COLO668 (cell line): ENCODE results near the gene ZFYVE9.

ENCODE experiments used
- DNase-seq: peaks from one replicate; lab custom pipeline; 2025; ENCODE audit not compliant: unreplicated experiment; lab: John Stamatoyannopoulos, UW

Gene ZFYVE9

GRCh38 chr1:52237430-52237829 is 95.5 kb downstream of the ZFYVE9 start:
- DNase-seq: no peak

- no peak for DNase-seq
These were observed 96.6 kb downstream of the ZFYVE9 start for GRCh38 chr1:52238474-52238873.

- no peak for DNase-seq
These were observed 97.2 kb downstream of the ZFYVE9 start for GRCh38 chr1:52238887-52239707.

DNA sequence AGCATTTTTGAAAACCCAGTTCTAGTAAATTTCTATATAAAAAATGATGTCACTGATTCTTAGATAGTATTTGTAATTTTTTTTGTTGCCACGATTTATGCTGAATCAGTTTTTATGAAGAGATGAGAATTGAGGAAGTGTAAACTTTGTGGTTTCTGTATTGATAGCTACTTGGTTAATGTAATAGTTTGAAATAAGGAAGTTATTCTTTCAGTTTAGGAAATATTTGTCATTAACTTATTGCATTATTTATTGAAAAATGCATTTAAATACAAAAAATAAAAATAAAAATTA is 97.8 kb downstream of the ZFYVE9 start:
- no peak for DNase-seq

- no peak for DNase-seq
These were observed 98.8 kb downstream of the ZFYVE9 start for GRCh38 chr1:52240592-52241210.

DNA sequence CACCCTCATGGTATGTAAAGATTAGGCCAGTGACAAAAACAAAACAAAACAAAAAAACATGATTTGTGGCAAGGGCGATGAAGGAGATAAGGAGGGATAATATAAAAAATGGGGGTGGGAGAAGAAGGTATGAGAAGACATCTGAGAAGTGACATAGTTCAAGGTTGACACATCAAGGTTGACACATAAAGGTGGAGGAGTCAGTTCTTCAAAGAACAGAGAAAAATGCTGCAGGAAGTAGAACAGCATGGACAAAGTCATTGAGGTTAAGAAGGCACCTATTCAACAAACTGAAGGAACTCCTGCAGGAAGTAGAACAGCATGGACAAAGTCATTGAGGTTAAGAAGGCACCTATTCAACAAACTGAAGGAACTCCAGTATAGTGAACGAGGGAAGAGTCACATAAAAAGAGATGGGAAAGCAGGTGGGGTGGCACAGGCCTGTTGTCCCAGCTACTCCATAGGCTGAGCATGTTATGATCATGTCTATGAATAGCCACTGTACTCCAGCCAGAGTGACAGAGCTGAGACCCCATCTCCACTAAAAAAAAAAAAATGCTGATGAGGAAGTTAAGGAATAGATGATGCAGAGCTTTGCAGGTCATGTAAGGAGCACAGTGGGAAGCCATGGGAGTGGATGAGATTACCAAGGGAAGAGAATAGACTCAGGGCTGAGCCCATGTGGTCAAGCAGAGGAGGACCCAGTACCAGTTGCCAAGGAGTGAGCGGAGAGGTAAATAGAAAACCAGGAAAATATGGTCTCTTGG is 101.5 kb downstream of the ZFYVE9 start:
- no peak for DNase-seq

- DNase-seq: no peak
These were observed 107.9 kb downstream of the ZFYVE9 start for GRCh38 chr1:52249831-52250230.

GRCh38 chr1:52253421-52253820 is 111.5 kb downstream of the ZFYVE9 start:
- DNase-seq: peak; percentile 25

GRCh38 chr1:52259886-52260285 is 118.0 kb downstream of the ZFYVE9 start:
- DNase-seq: no peak

DNA sequence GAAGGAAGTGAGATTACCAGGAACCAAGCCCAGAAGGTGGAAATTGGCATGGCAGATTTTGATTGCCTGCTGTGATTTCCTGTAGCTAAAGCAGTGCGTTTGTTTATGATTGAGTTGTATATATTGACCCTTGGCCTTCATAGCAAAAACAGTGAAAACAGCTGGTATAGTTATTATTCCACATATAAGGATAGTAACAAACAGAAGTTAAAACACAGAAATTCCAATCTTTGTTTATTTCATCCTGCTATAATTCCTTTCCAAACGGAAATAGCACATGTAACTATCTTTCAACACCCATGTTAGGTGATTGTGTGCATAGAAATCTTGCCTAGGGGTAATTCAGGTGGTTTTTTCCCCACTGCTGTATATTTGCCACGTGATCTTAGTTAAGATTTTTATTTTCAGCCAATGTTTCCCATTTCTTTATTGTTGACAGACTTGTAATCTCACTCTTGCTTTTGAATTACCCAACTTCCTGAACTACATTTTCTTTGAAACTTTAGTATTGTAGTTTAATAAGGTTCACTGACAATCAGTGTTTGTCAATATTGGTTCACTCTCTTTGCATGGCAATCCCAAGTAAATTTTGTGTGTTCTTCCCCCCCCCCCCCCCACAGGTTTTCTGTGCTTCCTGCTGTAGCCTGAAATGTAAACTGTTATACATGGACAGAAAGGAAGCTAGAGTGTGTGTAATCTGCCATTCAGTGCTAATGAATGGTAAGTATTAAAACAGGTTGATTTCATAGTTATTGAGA is 121.4 kb downstream of the ZFYVE9 start:
- no peak for DNase-seq

- no peak for DNase-seq
These were observed 122.7 kb downstream of the ZFYVE9 start for GRCh38 chr1:52264530-52265115.

DNA sequence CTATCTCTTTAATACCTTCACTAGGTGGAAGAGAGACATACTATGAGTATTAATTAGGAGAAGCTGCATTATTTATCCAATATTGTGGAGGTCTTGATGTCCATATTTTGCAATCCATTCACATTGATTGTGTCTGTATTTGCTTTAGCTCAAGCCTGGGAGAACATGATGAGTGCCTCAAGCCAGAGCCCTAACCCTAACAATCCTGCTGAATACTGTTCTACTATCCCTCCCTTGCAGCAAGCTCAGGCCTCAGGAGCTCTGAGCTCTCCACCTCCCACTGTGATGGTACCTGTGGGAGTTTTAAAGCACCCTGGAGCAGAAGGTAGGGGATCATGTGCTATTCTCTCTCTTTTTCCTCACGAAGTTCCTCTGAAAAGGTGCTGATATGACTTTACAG is 124.6 kb downstream of the ZFYVE9 start:
- DNase-seq: no peak

GRCh38 chr1:52268372-52268771 is 126.5 kb downstream of the ZFYVE9 start:
- no peak for DNase-seq

DNA sequence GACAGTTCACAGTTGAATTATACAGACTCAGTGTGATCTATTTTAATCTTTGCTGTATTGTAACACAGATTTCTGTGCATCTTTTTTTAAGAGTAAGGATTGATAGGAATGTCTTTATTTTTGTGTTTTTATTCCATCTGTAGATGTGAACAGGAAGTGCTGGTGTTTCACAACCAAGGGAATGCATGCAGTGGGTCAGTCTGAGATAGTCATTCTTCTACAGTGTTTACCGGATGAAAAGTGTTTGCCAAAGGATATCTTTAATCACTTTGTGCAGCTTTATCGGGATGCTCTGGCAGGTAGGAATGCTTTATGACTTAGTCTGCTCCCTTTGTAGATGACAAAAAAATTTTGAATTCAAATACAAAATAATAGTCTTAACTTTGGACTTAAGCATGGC is 139.6 kb downstream of the ZFYVE9 start:
- DNase-seq: no peak

GRCh38 chr1:52288286-52288685 is 146.4 kb downstream of the ZFYVE9 start:
- DNase-seq: no peak

GRCh38 chr1:52294580-52294979 is 152.7 kb downstream of the ZFYVE9 start:
- DNase-seq: no peak

DNA sequence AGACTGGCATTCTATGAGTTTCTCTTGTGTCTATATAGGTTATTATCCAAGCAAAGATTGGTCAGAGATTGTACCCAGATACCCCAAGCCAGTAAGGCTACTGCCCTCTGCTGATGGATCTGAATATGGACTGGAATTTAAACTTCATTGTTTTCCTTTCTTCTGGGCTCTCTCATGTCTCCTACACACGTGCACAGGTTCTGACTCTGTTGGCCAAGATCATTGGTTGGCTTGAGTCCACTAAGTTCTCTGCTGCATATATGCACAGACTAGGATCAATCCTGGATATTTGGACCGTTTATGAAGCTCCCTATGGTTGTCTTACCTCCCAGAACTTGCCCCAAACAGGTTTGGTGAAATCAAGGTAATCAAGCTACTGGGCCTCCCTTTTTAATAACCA is 154.5 kb downstream of the ZFYVE9 start:
- DNase-seq: peak; percentile 26

GRCh38 chr1:52305417-52306226 is 163.7 kb downstream of the ZFYVE9 start:
- DNase-seq: no peak

- peak; percentile 98 for DNase-seq
These were observed 164.5 kb downstream of the ZFYVE9 start for GRCh38 chr1:52306227-52307006.
